ENCODE measurements around the gene RAE1.
"Not testable (repeated sequence)": the region's sequence is repeated elsewhere in the genome, so short reads cannot be mapped to it uniquely, and the experiment has no call there.

Gene RAE1

DNA sequence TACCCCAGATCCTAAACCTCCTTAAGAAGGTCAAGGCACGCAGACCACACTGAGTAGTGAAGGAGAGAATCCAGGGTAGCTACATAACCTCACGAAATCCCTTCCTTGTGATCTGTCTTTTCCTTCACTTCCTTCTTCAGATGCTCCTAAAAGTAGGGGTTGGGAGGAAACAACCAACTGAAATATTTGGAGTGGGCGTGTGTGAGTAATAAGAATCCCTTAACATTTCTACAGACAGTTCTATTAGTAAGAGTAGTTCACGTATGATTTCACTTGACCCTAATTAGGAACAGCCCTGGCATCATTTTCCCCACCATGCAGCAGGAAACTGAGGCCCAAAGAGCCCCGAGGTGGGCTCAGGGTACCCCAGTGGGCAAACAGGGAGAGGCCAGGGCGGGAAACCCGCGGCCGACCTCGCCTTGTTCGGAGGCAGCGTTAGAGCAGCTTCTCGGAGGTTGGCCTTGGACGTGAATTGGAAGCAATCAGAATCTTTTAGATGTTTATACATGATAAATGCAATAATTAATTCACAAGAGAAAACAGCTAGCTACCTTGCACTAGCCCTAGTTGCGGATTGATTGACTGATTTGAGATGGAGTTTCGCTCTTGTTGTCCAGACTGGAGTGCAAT lies 859 bp upstream of the RAE1 start:
- no peaks in the 10 kb centered on the region for H3K9me3 ChIP-seq (ENCODE audit: low read depth, low read length)
- H3K36me3 ChIP-seq (ENCODE audit: insufficient read depth, low read length) = peaks cover 27% of the 10 kb centered on the region
- TF ChIP-seq EZH2 (IDR thresholded peaks at IDR 0.05) = no peak
- TF ChIP-seq FOXP2 (optimal IDR thresholded peaks at IDR 0.05; ENCODE audit: control extremely low read depth, extremely low read length, insufficient read depth) = no peak
- no peak for TF ChIP-seq POLR2AphosphoS5 (IDR thresholded peaks at IDR 0.05; ENCODE audit: borderline replicate concordance, low read depth, low read length)
- H3K27ac ChIP-seq = no peak overlapping the region
- DNase-seq (ENCODE audit: low read depth, low spot score) = no peak
- H3K9ac ChIP-seq (ENCODE audit: insufficient read length) = no peak overlapping the region
- no peak overlapping the region for H3K4me3 ChIP-seq

GRCh38 chr20:57350726-57351041 lies 371 bp upstream of the RAE1 start:
- not testable (repeated sequence) for H3K9me3 ChIP-seq (ENCODE audit: low read depth, low read length); DNase-seq (ENCODE audit: low read depth, low spot score); H3K27ac ChIP-seq
- H3K36me3 ChIP-seq (ENCODE audit: insufficient read depth, low read length) = peaks cover 27% of the 10 kb centered on the region
- H3K9ac ChIP-seq (ENCODE audit: insufficient read length) = peak overlapping the region; percentile 98
- peak overlapping the region; percentile 97 for H3K4me3 ChIP-seq

DNA sequence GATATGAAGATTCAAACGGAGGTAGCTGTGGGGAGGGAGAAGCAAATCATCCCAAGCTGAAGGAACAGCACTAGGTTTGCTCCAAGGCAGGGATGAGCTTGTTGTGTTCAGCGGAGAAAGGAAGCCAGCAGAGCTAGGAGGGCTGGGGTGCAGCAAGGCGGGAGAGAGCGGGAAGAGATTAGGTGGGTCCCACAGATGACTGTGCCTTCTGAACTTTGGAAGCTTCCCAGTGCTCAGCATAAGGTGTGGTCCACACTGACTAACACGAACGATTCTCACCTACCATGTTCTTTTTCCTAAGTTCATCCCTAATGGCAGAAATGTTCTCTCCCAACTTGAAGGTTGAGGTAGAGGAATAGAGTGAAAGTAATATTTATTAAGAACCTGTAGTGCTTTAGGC lies 1.2 kb downstream of the RAE1 start:
- H3K9ac ChIP-seq (ENCODE audit: insufficient read length) = peak overlapping the region; percentile 98
- no peaks in the 10 kb centered on the region for H3K9me3 ChIP-seq (ENCODE audit: low read depth, low read length)
- H3K36me3 ChIP-seq (ENCODE audit: insufficient read depth, low read length) = peaks cover 27% of the 10 kb centered on the region
- TF ChIP-seq FOXP2 (optimal IDR thresholded peaks at IDR 0.05; ENCODE audit: control extremely low read depth, extremely low read length, insufficient read depth) (no peak), POLR2AphosphoS5 (IDR thresholded peaks at IDR 0.05; ENCODE audit: borderline replicate concordance, low read depth, low read length) (no peak), EZH2 (IDR thresholded peaks at IDR 0.05) (no peak)
- peak overlapping the region; percentile 97 for H3K4me3 ChIP-seq
- no peak for DNase-seq (ENCODE audit: low read depth, low spot score)
- H3K27ac ChIP-seq = no peak overlapping the region

DNA sequence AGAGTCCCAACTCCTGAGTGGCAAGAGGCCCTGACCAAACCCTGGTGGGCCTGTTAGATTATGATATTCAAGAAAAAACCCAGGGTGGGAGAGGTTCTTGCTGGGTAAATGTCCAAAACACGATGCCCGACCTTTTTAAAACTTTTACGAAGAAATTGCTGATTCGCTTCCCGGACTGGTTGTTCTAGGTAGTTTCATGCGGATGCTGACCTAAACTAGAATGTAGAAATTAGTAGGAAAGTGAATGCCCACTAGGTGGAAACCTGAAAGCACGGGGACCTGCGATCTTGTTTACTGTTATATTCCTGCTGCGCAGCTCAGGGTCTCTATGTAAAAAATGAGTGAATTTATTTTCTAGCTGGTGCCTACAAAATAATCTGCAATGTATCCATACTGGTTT lies 2.3 kb downstream of the RAE1 start:
- Histone ChIP-seq H3K9ac (ENCODE audit: insufficient read length) (no peak overlapping the region), H3K27ac (no peak overlapping the region), H3K36me3 (ENCODE audit: insufficient read depth, low read length) (peaks cover 27% of the 10 kb centered on the region), H3K9me3 (ENCODE audit: low read depth, low read length) (no peaks in the 10 kb centered on the region), H3K4me3 (no peak overlapping the region)
- DNase-seq (ENCODE audit: low read depth, low spot score) = no peak
- no peak for TF ChIP-seq EZH2 (IDR thresholded peaks at IDR 0.05)
- TF ChIP-seq FOXP2 (optimal IDR thresholded peaks at IDR 0.05; ENCODE audit: control extremely low read depth, extremely low read length, insufficient read depth) = no peak
- TF ChIP-seq POLR2AphosphoS5 (IDR thresholded peaks at IDR 0.05; ENCODE audit: borderline replicate concordance, low read depth, low read length) = no peak

- H3K27ac ChIP-seq = no peak overlapping the region
- H3K9ac ChIP-seq (ENCODE audit: insufficient read length) = no peak overlapping the region
- no peak for DNase-seq (ENCODE audit: low read depth, low spot score)
- no peaks in the 10 kb centered on the region for H3K9me3 ChIP-seq (ENCODE audit: low read depth, low read length)
- TF ChIP-seq POLR2AphosphoS5 (IDR thresholded peaks at IDR 0.05; ENCODE audit: borderline replicate concordance, low read depth, low read length) = no peak
- TF ChIP-seq EZH2 (IDR thresholded peaks at IDR 0.05) = no peak
- TF ChIP-seq FOXP2 (optimal IDR thresholded peaks at IDR 0.05; ENCODE audit: control extremely low read depth, extremely low read length, insufficient read depth) = no peak
- peaks cover 26% of the 10 kb centered on the region for H3K36me3 ChIP-seq (ENCODE audit: insufficient read depth, low read length)
- H3K4me3 ChIP-seq = no peak overlapping the region
Observed at GRCh38 chr20:57361517-57361916, 10.5 kb downstream of the RAE1 start.

DNA sequence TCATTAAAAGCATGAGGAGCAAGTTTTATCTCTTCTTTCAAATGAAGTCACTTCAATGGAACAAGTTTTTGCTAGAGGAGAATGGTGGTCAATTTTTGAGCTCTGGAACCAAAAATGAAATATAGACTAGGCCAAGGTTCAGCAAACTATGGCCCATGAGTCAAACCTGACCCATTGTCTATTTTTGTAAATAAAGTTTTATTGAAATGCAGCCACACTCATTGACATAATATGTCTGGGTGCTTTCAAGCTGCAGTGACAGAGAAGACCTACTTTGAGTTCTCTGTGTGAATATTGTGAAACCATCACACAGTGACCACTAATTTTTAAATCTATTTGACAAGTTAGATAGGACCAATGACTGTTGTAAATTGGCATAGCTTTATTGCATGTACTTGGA lies 13.4 kb downstream of the RAE1 start:
- no peak overlapping the region for H3K4me3 ChIP-seq
- no peak for DNase-seq (ENCODE audit: low read depth, low spot score)
- no peak overlapping the region for H3K9ac ChIP-seq (ENCODE audit: insufficient read length)
- H3K36me3 ChIP-seq (ENCODE audit: insufficient read depth, low read length) = peaks cover 55% of the 10 kb centered on the region
- no peaks in the 10 kb centered on the region for H3K9me3 ChIP-seq (ENCODE audit: low read depth, low read length)
- TF ChIP-seq POLR2AphosphoS5 (IDR thresholded peaks at IDR 0.05; ENCODE audit: borderline replicate concordance, low read depth, low read length) (no peak), EZH2 (IDR thresholded peaks at IDR 0.05) (no peak), FOXP2 (optimal IDR thresholded peaks at IDR 0.05; ENCODE audit: control extremely low read depth, extremely low read length, insufficient read depth) (no peak)
- no peak overlapping the region for H3K27ac ChIP-seq

- no peak overlapping the region for H3K27ac ChIP-seq
- H3K4me3 ChIP-seq = no peak overlapping the region
- H3K9ac ChIP-seq (ENCODE audit: insufficient read length) = no peak overlapping the region
- no peak for TF ChIP-seq EZH2 (IDR thresholded peaks at IDR 0.05)
- TF ChIP-seq FOXP2 (optimal IDR thresholded peaks at IDR 0.05; ENCODE audit: control extremely low read depth, extremely low read length, insufficient read depth) = no peak
- TF ChIP-seq POLR2AphosphoS5 (IDR thresholded peaks at IDR 0.05; ENCODE audit: borderline replicate concordance, low read depth, low read length) = no peak
- DNase-seq (ENCODE audit: low read depth, low spot score) = no peak
- peaks cover 94% of the 10 kb centered on the region for H3K36me3 ChIP-seq (ENCODE audit: insufficient read depth, low read length)
- no peaks in the 10 kb centered on the region for H3K9me3 ChIP-seq (ENCODE audit: low read depth, low read length)
Observed at GRCh38 chr20:57369596-57369995, 18.5 kb downstream of the RAE1 start.

- TF ChIP-seq POLR2AphosphoS5 (IDR thresholded peaks at IDR 0.05; ENCODE audit: borderline replicate concordance, low read depth, low read length) (no peak), FOXP2 (optimal IDR thresholded peaks at IDR 0.05; ENCODE audit: control extremely low read depth, extremely low read length, insufficient read depth) (no peak), EZH2 (IDR thresholded peaks at IDR 0.05) (no peak)
- H3K27ac ChIP-seq = no peak overlapping the region
- no peaks in the 10 kb centered on the region for H3K9me3 ChIP-seq (ENCODE audit: low read depth, low read length)
- no peak overlapping the region for H3K9ac ChIP-seq (ENCODE audit: insufficient read length)
- no peak overlapping the region for H3K4me3 ChIP-seq
- no peak for DNase-seq (ENCODE audit: low read depth, low spot score)
- H3K36me3 ChIP-seq (ENCODE audit: insufficient read depth, low read length) = peaks cover 97% of the 10 kb centered on the region
Observed at GRCh38 chr20:57370316-57370715, 19.3 kb downstream of the RAE1 start.

GRCh38 chr20:57371363-57371762 lies 20.3 kb downstream of the RAE1 start:
- Histone ChIP-seq H3K9me3 (ENCODE audit: low read depth, low read length) (no peaks in the 10 kb centered on the region), H3K4me3 (no peak overlapping the region), H3K36me3 (ENCODE audit: insufficient read depth, low read length) (peaks cover 98% of the 10 kb centered on the region), H3K9ac (ENCODE audit: insufficient read length) (no peak overlapping the region), H3K27ac (no peak overlapping the region)
- no peak for DNase-seq (ENCODE audit: low read depth, low spot score)
- TF ChIP-seq POLR2AphosphoS5 (IDR thresholded peaks at IDR 0.05; ENCODE audit: borderline replicate concordance, low read depth, low read length) (no peak), EZH2 (IDR thresholded peaks at IDR 0.05) (no peak), FOXP2 (optimal IDR thresholded peaks at IDR 0.05; ENCODE audit: control extremely low read depth, extremely low read length, insufficient read depth) (no peak)
